SJSA1 (cell line): ENCODE results near the gene LIPI. TPM values are rescaled to one million over a fixed set of nuclear protein-coding genes. Genes with fewer than 3 reads are reported as not detected.
"Not testable (repeated sequence)": the region's sequence is repeated elsewhere in the genome, so short reads cannot be mapped to it uniquely, and the experiment has no call there.

Experiments used
- DNase-seq, 2 experiments: peaks; one replicate each; pipeline ENCODE4 v3.0.0-alpha.2; 2015 to 2020; ENCODE audit warnings: low spot score in 2 of 2, low read depth in 1 of 2
- H3K27ac ChIP-seq: fragments of 250-450 bp; sonication (Bioruptor Pico); 2 replicates; pipeline ENCODE4 v1.5.1; 2020; ENCODE audit warnings: mild to moderate bottlenecking, moderate library complexity
- H3K27me3 ChIP-seq: fragments of 250-450 bp; sonication (Bioruptor Pico); replicated peaks from 2 replicates; pipeline ENCODE4 v1.5.1; 2020; ENCODE audit warnings: mild to moderate bottlenecking, moderate library complexity
- H3K36me3 ChIP-seq: fragments of 250-450 bp; sonication (Bioruptor Pico); 2 replicates; pipeline ENCODE4 v1.5.1; 2020; ENCODE audit warnings: mild to moderate bottlenecking
- H3K4me1 ChIP-seq: fragments of 250-450 bp; sonication (Bioruptor Pico); replicated peaks from 2 replicates; pipeline ENCODE4 v1.6.1; 2021; ENCODE audit warnings: mild to moderate bottlenecking
- H3K4me3 ChIP-seq: fragments of 250-450 bp; sonication (Bioruptor Pico); 2 replicates; pipeline ENCODE4 v1.5.1; 2020; ENCODE audit warnings: mild to moderate bottlenecking
- H3K9me3 ChIP-seq: fragments of 250-450 bp; sonication (Bioruptor Pico); replicated peaks from 2 replicates; pipeline ENCODE4 v1.5.1; 2020; ENCODE audit warnings: mild to moderate bottlenecking
- total RNA-seq: library from RNA; depleted of rRNA; stranded (reverse); fragments of >200 nt; shearing (Covaris generic); gene quantifications from 2 replicates; pipeline ENCODE4 v1.2.3, GENCODE V29; 2014

LIPI gene
- total RNA-seq, 1 experiment from 2014 or later, result not detected

DNA sequence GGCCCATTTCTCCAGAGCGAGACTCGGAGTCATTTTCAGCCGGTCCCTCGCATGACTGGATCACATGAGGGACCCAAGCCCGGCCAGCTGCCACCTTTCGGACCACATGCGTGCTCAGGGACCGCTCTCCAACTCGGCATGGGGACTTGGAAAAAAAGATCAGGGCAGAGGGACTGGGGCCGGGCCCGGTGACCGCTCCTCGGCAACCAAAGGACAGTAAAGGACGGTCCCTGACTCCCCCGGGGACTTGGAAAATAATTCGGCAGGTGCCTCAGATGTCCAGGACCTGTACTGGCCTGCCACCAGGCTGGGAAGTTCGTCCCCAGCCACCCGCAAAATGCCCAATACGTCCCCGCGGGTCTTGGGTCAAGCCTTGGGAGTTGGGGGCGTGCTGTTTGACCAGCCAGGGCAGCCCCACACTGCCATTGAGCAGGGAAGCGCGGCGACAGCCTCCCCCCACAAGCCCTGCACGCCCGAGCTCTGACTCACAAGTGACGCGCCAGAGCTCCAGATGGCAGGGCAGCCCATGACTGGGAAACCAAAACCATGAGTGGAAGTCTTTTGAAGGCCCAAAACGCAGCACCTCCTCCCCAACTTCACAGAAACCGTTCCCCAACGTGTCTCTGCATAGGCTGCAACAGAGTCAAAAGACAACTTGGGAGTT lies 134.5 kb downstream of the LIPI start:
- 0 out of 2 replicates have a peak, but pooled peaks cover 3% of the 10 kb centered on the region for H3K36me3 ChIP-seq
- no peaks in the 10 kb centered on the region for H3K27me3 ChIP-seq
- peak overlapping the region; percentile 77 for H3K27ac ChIP-seq
- no peak overlapping the region for H3K4me3 ChIP-seq
- H3K4me1 ChIP-seq, result peaks cover 19% of the 10 kb centered on the region
- 0 out of 2 replicates have a peak, but pooled peaks cover 7% of the 10 kb centered on the region for H3K9me3 ChIP-seq
- DNase-seq, result peak; percentile 52 to 73

GRCh38 chr21:14075346-14076142 lies 135.2 kb downstream of the LIPI start:
- Histone ChIP-seq H3K27ac (no peak overlapping the region; the same call in 1 of the 2 replicates), H3K9me3 (0 out of 2 replicates have a peak, but pooled peaks cover 7% of the 10 kb centered on the region), H3K27me3 (no peaks in the 10 kb centered on the region), H3K4me1 (peaks cover 19% of the 10 kb centered on the region), H3K4me3 (no peak overlapping the region), H3K36me3 (0 out of 2 replicates have a peak, but pooled peaks cover 3% of the 10 kb centered on the region)
- peak in 1 of 2 experiments; percentile 36 for DNase-seq

DNA sequence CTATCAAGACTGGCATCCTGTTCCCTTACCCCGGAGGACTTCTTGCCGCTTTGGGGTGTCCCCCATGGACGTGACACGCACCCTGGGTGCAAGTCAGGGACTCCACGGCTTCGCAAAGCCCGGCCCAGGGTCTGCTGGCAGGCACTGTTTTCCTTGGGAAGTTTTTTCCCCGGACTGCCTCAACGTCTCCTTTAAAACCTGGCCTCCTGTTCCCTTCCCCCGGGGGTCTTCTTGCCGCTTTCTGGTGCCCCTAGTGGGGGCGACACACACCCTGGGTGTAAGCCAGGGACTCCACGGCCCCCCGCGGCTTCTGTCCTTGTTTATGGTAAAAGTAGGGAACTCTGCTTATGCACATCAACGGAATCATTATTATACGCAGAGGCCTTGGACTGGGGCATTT lies 136.6 kb downstream of the LIPI start:
- no peak overlapping the region for H3K4me3 ChIP-seq
- peaks cover 19% of the 10 kb centered on the region for H3K4me1 ChIP-seq
- H3K9me3 ChIP-seq, result 0 out of 2 replicates have a peak, but pooled peaks cover 7% of the 10 kb centered on the region
- H3K27ac ChIP-seq, result no peak overlapping the region
- no peaks in the 10 kb centered on the region for H3K27me3 ChIP-seq
- 0 out of 2 replicates have a peak, but pooled peaks cover 3% of the 10 kb centered on the region for H3K36me3 ChIP-seq
- no peak for DNase-seq

GRCh38 chr21:14073615-14074014 lies 137.1 kb downstream of the LIPI start:
- H3K4me1 ChIP-seq, result peaks cover 19% of the 10 kb centered on the region
- H3K36me3 ChIP-seq, result 0 out of 2 replicates have a peak, but pooled peaks cover 3% of the 10 kb centered on the region
- H3K4me3 ChIP-seq, result no peak overlapping the region
- no peak overlapping the region for H3K27ac ChIP-seq
- no peaks in the 10 kb centered on the region for H3K27me3 ChIP-seq
- H3K9me3 ChIP-seq, result 0 out of 2 replicates have a peak, but pooled peaks cover 7% of the 10 kb centered on the region
- peak in 1 of 2 experiments; percentile 35 for DNase-seq

- Histone ChIP-seq H3K36me3 (0 out of 2 replicates have a peak, but pooled peaks cover 3% of the 10 kb centered on the region), H3K4me3 (no peak overlapping the region), H3K27me3 (no peaks in the 10 kb centered on the region), H3K27ac (no peak overlapping the region), H3K4me1 (peaks cover 19% of the 10 kb centered on the region), H3K9me3 (0 out of 2 replicates have a peak, but pooled peaks cover 7% of the 10 kb centered on the region)
- peak in 1 of 2 experiments; percentile 41 for DNase-seq
Measured at GRCh38 chr21:14072761-14073535, 137.8 kb downstream of the LIPI start.

- Histone ChIP-seq H3K4me3 (no peak overlapping the region), H3K27me3 (no peaks in the 10 kb centered on the region), H3K27ac (no peak overlapping the region), H3K9me3 (0 out of 2 replicates have a peak, but pooled peaks cover 7% of the 10 kb centered on the region), H3K36me3 (0 out of 2 replicates have a peak, but pooled peaks cover 3% of the 10 kb centered on the region), H3K4me1 (peaks cover 16% of the 10 kb centered on the region)
- peak in 1 of 2 experiments; percentile 33 for DNase-seq
Measured at GRCh38 chr21:14071902-14072734, 138.6 kb downstream of the LIPI start.

GRCh38 chr21:14070968-14071367 lies 139.8 kb downstream of the LIPI start:
- H3K9me3 ChIP-seq, result 0 out of 2 replicates have a peak, but pooled peaks cover 3% of the 10 kb centered on the region
- 0 out of 2 replicates have a peak, but pooled peaks cover 3% of the 10 kb centered on the region for H3K36me3 ChIP-seq
- peaks cover 5% of the 10 kb centered on the region for H3K4me1 ChIP-seq
- H3K27ac ChIP-seq, result no peak overlapping the region
- no peaks in the 10 kb centered on the region for H3K27me3 ChIP-seq
- no peak overlapping the region for H3K4me3 ChIP-seq
- DNase-seq, result no peak

DNA sequence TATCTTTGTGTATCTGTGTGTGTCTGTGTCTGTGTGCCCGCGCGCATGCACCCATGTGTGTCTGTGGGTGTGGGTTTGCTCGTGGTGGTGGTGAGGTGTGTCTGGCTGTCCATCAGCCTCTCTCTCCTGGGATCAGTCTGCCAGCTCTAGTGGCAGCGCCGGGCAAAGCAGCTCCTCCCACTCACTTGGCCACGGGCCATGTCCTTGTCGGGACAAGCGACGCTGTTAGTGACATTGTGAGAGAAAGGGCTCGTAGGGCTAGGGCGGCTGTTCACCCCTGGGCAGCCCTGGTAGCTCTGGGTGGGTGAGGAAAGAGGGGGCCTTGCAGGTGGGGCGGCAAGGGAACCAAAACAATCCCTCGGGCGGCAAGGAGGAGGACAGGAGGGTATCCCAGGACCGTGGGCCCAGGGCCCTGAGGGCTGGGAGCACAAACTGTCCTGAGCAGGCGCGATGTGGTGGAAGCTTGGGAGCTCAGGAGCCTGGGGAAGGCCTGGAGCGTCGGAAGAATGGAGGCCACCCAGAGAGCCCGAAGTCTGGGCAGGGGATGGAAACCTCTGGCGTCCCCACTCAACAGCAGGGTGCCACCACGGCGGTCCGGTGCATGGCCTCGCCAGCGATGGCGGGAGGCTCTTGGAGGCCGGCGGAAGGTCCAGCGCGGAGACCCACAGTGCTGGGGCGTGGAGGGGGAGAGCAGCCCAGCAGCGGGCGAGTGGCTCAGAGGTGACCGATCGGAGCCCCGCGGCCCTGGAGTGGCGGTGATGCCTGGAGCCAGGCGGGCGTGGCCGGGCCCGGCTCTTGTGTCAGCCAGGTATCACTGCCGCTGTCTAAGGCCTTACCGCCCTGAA lies 140.5 kb downstream of the LIPI start:
- Histone ChIP-seq H3K4me1 (no peaks in the 10 kb centered on the region), H3K36me3 (no peaks in the 10 kb centered on the region), H3K27me3 (no peaks in the 10 kb centered on the region), H3K9me3 (no peaks in the 10 kb centered on the region), H3K4me3 (no peak overlapping the region), H3K27ac (no peak overlapping the region)
- DNase-seq, result peak in 1 of 2 experiments; percentile 31

DNA sequence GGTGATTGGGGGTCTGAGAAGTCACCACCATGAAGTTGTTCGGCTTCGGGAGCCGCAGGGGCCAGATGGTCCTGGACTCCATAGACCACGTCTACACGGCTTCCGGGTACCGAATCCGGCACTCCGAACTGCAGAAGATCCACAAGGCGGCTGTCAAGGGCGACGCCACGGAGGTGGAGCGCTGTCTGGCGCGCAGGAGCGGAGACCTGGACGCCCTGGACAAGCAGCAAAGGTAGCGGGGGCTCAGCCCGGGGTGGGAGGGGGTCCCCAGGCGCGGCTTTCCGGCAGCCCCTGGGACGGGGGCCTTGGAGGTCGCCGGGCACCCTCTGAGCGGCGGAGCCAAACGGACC lies 146.5 kb downstream of the LIPI start:
- Histone ChIP-seq H3K9me3 (no peaks in the 10 kb centered on the region), H3K27ac (no peak overlapping the region), H3K4me3 (no peak overlapping the region), H3K4me1 (no peaks in the 10 kb centered on the region), H3K36me3 (no peaks in the 10 kb centered on the region), H3K27me3 (no peaks in the 10 kb centered on the region)
- DNase-seq, result peak in 1 of 2 experiments; percentile 34

GRCh38 chr21:14063620-14064295 lies 147.0 kb downstream of the LIPI start:
- not testable (repeated sequence) for H3K27ac ChIP-seq, H3K27me3 ChIP-seq, H3K4me3 ChIP-seq, H3K9me3 ChIP-seq, H3K36me3 ChIP-seq, H3K4me1 ChIP-seq
- peak in 1 of 2 experiments; percentile 31 for DNase-seq

GRCh38 chr21:14062684-14063083 lies 148.1 kb downstream of the LIPI start:
- not testable (repeated sequence) for H3K27ac ChIP-seq, H3K4me3 ChIP-seq, H3K9me3 ChIP-seq, H3K36me3 ChIP-seq, H3K27me3 ChIP-seq, H3K4me1 ChIP-seq
- peak in 1 of 2 experiments; percentile 33 for DNase-seq

DNA sequence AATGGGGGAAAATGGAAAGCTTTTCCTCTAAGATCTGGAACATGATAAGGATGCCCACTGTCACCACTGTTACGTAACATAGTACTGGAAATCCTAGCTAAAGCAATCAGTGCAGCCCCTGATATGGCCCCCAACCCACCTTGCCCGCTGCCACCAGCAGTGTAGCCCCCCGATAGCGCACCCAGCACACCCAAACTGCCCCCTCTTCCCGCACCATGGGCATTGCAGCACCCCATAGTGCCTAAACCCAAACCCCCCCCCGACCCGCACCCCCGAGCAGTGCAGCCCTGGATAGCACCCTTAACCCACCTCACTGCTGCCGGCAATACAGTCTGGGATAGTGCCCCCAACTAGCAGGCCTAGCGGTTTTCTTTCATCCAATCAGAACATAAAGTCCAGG lies 148.9 kb downstream of the LIPI start:
- not testable (repeated sequence) for H3K9me3 ChIP-seq, H3K36me3 ChIP-seq, H3K27me3 ChIP-seq, H3K27ac ChIP-seq, H3K4me1 ChIP-seq, DNase-seq, H3K4me3 ChIP-seq
